Stimulated activated CD4-positive, alpha-beta T cell treated with anti-CD3 and anti-CD28 coated beads, Interleukin-4, amount 100 ng/mL, for 24 hours (primary cell): Measurements from ENCODE around the gene SVIL.
"Not testable (repeated sequence)": the region's sequence is repeated elsewhere in the genome, so short reads cannot be mapped to it uniquely, and the experiment has no call there.

ENCODE experiments used
- DNase-seq: peaks from one replicate; pipeline ENCODE4 v3.0.0-alpha.2; 2020

Gene SVIL

DNA sequence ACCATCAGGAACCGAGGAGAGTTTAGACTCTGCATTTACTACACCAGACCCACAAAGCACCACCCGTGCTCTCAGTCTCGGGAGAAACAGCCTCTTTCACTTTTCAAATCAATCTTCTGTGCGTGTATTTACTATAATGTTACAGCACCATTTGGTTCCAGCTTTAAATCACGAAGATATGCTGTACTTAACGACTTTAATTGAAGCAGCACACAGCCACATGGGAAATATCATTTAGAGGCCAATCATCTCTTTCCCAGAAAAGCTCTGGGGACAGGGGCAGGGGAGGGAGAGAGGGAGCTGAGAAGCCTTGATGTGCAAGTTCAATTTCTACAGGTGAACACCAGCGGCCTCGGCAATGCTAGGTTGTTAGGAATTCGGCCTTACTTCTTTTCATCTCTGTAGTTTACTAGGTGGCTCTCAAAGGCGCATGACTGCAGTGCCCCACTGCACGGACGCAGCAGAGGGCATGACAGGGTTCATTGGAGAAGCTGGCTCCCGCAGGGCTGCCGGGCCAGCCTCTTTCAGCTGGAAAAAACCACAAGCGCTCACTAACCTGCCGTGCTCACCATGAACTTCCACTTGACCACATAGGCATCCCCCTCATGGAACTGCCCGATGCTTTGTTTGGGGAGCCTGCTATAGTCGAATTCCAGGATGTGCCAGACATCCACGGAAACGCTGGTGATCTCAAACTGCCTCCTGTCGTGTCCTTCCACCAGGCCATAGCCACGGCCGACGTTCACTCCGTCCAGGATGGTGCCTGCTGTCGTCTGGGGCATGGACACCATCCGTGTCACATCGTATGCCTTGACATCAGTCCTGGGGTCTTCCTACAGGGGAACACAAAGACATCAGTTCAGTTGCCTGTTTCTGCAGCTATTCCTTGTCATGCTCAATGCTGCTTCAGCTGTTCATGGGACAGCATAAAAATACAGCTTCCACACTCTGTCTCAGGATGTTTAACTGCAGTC lies 154.5 kb downstream of the SVIL start:
- no peak for DNase-seq

DNA sequence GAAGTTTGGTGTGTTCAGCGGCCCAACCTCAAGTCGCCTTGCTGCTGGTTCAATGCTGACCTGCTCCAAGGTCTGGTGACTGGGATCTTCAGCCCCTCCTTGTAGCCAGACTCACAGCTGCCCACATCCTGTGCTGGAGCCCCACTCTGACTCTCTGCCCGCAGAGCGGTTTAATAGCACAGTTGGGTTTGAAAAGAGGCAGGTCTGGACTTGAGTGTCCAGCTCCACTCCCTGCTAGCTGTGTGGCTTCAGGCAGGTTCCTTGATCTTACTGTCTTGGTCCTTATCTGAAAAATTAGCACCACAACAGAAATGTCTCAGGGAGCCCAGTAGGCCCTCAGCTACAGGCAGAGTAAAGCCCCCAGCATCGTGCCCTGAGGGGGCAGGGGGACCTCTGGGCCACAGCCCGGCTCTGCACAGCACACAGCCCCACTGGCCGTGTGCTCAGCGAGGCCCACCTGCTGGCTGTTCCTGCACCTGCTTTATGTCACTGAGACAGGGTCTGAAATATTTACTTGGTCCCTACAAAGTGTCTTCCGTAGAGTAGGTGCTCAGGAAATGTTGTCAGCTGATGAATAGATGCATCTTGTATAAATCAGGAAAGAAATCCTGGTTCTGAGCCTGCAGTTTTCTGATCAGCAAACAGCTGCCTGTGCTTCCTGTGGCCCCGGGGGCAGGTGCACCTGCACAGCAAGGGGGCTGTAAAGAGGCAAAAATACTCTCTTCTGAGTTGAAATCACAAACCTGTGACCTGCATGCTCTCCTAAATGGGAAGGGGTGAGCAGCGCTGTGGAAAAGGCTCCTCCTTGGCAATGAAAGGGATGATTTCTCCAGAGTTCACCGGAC lies 155.5 kb downstream of the SVIL start:
- DNase-seq, result no peak

DNA sequence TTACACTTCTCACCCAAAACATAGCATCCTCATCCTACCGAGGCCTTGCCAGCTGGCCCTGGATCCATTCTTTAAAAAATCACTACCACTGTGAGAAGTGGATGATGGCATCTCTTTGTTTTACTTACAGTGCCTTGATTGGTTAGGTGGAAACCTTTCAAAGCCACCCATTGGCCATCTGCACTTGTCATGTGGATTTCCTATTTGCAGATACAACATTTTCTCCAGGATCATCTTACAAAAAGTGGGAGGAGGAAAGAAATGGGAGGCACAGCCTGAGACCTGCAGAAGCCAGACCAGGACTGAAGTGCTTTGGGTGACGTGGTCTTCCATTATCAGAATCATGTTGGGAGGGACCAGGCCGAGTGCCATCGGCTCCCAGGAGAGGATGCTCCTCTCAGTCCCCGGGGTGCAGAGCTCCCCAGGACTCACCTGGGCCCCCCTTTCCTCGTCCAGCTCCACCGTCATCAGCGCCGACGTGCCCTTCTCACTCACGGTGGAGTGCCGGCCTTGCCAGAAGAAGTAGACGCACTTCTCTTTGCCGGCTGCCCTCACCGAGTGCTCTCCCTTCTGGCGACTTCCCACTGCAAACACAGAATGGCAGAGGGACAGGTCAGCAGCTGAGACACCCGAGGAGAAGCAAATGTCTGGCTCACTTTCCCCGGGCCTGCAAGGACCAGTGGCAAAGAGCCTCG lies 161.2 kb downstream of the SVIL start:
- no peak for DNase-seq

DNA sequence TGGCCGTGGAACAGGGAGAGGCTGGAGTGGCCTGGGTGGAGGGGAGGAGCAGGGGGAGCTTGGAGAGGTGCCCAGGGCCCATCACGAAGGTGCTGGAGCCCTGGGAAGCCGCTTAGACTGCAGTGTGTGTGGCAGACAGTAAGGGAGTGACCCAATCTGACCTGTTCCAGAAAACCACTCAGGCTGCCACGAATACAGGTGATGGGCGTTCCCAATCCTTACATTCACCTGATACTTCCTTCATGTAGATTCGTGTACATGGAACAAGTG lies 161.7 kb downstream of the SVIL start:
- DNase-seq, result no peak

DNA sequence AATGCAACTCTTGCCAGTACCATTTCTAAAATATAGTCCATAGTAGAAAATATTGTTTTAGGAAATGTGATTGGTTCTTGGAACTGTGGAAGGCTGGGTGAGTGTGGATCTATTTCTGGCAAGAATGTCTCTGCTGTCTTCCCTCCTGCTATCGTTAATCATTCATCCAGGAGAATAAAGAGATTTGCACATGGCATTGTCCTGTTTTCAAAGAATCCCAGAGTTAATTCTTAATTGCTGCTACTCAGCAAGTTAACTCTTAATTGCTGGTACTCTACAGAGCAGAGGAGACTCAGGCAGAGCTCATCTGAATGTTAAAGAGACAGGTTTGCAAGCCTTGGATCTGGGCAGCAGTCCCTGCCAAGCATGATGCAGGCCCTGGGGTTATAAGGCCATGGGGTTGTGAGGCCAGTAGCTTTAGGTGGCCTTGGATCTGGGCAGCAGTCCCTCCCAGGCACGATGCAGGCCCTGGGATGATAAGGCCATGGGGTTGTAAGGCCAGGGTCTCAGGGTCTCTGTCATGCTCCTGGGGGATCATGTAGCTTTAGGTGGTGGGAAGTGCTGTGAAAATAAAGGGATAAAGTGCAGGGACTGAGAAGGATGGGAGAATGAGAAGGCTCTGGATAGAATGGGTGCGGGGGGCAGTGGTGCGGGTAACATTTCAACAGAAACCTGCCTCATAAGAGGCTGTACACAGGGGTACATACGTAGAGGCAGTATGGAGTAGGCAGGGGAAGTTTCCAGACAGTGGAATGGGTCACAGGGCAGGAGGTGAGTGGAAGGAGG lies 162.3 kb downstream of the SVIL start:
- no peak for DNase-seq

DNA sequence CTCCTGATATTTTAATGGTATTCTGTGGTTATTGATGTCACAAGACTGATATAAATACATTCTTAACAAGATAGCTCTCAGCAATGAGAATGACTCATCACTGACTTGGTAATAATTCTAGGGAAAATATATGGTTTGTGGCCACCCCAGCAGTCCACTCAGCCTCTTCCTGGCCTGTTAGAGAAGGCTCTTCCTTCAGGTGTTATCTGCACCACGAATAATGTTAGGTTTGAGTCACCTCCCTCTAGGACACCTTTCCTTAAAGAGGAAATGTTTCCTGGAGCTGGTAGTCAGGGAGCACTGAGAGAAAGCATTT lies 163.3 kb downstream of the SVIL start:
- no peak for DNase-seq

DNA sequence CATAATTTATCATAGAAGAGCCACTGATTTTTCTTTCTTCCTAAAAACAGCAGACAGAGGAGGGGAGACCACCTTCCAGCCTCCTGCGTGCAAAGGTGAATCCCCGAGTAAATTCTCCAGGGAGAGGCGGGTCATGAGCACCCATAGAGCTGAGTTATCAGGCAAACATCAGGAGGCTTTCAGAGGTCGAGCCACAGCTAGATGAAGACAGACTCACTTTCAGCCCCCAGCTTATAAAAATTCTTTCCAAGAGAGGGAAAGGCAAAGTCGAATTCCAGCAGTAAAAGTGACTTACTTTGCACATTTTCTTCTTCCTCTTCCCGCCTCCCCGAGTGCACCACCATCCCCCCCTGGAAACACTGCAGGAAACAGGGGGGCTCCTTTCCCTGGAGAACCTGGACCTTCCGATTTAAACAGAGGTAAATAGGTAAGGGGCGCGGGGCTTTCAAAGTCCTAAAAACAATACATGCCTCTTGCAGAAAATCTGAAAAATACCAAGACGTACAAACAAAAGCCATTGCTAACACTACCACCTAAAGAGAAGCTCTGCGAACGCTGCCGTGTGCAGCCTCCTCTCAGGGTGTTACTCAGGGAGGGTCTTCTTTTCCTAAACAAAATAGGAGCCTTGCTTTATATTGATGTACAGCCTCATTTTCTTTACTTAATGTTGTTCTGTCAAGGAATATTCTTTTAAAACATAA lies 163.8 kb downstream of the SVIL start:
- no peak for DNase-seq

DNA sequence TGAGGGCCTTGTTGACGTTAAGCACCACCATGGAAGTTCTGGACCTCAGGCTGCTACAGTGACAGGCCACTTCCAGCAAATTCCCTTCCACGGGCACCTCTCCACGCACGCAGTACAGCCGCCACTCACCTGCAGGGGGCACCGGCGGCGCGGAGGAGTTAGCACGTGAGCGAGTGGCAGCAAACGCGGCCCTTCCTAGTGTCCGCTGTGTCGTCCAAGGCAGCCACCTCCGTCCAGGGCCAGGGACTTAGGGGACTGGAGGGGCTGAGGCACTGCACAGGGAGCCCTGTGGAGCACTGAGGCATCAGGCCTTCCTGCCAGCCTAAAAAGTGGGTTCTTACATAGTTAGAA lies 164.4 kb downstream of the SVIL start:
- DNase-seq, result no peak

DNA sequence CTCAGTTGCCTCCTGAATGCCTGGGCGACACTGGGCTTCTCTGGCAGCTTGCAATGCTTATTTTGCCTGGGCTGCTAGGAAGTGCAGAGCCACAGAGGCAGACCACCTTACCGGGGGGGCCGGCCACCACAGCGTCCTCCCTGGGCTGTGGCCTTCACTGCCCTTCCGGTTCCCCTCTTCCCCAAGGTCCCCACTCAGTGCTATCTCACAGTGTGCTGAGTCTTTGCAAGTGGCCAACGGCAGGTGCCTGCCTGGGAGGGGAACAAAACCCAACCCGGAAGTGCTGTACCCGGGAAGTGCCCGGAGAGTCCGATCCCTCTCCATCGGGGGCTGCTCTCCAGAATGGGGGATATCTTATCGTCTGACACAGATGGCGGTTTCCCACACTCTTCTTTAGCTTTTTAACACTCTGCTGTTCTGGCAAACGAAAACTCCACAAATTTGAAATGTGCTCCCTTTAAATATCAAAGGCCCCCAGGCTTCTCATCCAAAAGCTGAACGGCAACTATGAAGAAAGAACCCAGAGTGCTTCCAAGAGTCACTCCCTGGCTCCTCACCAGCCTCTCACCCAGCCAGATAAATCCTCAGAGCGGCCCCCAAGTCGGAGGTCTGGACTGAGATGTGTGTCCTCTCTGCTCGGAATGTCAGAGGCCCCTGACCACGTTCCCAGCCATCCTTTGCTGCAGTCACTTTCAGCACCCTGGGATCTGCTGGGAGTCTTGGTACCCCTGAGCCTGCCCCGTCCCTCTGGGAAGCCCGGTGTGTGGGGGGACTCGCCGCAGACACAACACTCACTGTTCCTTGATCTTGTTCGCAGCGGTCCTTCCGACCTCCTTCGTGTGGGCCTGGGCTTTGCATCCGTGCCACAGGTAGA lies 165.1 kb downstream of the SVIL start:
- DNase-seq, result no peak

DNA sequence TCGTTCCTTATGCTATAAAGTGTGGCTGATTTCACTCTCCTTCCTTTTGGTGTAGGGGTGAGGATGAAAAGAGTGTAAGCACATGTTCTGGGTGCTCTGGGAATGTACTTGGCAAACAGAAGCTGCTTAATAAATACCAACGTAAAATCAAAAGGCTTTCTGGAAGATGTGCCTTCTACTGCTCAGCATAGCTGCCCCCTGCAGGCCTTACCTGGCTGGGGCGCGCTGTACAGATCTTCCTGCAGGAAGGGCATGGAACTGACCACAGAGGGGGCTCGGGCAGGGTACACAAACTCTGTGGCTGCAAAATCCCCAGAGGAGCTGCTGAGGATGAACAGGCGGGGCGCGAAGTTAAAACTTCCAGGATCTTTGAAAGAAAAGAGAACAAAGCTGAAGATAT lies 169.4 kb downstream of the SVIL start:
- no peak for DNase-seq

DNA sequence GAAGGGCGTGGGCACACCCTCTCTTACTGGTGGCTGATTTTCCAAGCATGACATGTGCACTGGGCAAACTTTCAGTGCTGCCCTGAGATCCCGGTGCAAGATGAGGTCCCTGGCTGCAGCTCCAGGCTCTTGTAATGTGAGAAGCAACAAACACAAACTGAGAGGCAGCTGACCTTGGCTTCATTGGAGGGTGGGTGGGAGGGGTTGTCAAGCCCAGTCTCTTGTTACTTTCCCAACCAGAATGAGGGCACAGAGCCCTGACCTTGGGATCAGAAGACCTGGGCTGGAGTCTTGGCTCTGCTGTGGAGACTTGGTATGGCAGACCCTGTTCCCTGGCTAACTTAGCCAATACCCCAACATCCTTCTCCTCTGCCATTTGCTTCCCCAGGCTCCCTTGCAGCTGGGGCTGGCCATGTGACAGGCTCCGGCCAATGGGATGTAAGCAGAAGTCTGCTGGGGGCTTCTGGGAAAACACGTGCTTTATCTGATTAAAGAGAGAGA lies 170.1 kb downstream of the SVIL start:
- not testable (repeated sequence) for DNase-seq

DNA sequence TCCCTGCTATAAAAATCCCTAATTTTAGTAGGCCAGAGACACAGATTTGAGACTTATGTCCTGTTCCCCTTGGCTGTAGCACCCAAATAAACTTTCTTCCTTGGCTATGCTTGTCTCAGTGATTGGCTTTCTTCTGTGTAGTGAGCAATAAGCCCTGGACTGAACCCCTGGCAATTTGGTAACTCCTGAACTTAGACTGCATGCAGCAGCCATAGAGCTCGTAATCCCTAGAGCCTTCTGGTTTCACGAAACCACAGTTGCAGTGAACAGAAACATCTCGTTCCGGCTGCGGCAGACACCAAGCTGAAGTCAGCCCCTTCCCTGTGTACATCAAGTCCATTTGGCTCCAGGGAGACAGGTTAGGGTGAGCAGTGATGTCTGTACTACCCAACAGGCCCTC lies 173.7 kb downstream of the SVIL start:
- no peak for DNase-seq

DNA sequence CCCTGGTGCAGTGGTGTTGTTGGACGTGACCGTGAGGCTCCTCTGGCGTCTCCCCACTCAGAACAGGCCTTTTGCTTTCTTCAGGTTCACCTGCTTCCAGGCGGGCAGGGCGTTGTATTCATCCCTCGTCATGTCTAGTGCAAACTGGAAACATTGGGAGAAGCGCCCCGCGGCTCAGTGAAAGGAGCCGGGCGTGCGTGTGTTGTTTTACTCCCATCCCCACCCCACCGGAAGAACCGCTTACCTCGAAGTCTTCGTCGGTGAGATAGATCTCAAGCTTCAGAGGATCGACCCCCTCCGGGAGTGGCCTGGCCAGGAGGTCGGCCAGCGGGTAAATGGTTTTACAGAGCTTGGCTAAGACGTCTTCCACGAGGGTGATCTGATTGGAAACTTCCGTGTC lies 176.6 kb downstream of the SVIL start:
- DNase-seq, result not testable (repeated sequence)

DNA sequence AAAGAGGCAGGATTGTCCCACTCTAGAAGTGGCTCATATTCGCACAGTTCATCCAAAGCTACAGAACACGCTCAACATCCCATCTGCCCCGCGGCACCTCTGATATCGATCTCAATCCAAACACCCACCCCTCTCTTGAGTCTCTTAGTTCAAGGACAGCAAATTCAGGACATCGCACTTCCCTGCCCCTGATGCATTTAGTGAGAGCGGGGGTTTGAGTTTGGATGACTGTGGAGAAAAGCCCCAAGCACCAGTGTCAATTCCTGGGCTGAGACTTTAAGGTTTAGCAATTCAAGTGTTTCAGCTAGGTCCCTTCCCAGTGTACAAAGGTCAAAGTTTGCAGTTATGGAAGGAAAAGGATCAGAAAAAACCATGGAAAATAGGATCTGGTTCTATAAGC lies 179.7 kb downstream of the SVIL start:
- no peak for DNase-seq

DNA sequence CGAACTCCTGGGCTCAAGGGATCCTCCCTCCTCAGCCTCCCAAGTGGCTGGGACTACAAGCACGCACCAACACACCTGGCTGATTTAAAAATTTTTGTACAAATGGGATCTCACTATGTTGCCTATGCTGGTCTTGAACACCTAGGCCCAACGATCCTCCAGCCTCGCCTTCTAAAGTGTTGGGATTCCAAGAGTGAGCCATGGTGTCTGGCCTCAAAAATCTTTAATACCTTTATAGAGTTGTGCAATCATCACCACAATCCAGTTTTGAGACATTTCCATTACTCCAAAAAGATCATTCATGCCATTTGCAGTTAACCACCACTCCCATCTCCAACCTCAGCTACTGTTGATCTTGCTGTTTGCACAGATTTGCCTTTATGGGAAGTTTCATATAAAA lies 180.5 kb downstream of the SVIL start:
- DNase-seq, result no peak

DNA sequence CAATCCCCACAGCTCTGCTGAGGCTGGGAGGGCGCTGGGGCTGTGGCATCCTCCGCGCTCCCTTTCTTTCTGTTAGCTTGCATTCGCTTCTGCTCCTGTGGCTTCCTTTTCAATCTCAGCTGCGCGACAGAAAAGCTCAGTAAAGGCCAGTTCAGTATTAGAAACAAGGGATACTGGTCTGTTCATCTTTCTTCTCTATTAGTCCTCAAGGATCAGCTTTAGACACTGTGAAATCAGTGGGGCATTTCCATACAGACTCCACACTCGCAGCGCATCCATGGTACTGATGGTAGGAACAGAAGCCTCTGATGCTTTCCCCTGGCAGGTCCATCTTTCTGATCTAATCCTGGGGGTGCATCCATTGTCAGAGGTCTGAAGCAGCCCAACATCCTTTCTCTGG lies 182.2 kb downstream of the SVIL start:
- no peak for DNase-seq

DNA sequence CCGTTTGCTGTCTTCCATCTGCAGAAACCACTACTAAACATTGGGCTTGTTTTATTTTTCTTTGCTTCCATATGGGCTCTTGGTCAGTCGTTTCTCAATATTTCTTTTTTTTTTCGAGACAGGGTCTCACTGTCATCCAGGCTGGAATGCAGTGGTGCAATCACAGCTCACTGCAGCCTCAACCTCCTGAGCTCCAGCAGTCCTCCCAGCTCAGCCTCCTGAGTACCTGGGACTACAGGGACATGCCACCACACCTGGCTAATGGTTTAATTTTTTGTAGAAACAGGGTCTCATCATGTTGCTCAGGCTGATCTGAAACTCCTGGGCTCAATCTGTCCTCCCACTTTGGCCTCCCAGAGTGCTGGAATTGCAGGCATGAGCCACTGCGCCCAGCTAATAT lies 182.8 kb downstream of the SVIL start:
- no peak for DNase-seq

DNA sequence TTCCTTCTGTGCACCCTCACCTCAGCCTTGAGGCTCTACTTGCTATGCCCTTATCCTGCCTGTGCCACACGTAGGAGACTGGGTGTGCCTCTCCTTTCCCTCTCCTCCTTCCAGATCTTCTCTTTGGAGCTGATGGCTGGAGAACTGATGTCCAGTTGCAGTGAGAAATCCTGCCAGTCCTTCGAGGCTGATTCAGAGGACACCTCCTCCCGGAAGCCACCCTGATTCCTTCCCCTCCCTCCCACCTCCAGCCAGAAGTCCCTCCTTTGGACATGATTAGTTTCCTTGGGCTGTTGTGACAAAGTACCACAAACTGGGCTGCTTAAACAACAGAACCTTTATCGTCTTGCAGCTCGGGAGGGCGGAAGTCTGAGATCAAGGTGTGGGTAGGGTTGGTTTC lies 184.4 kb downstream of the SVIL start:
- DNase-seq, result no peak

DNA sequence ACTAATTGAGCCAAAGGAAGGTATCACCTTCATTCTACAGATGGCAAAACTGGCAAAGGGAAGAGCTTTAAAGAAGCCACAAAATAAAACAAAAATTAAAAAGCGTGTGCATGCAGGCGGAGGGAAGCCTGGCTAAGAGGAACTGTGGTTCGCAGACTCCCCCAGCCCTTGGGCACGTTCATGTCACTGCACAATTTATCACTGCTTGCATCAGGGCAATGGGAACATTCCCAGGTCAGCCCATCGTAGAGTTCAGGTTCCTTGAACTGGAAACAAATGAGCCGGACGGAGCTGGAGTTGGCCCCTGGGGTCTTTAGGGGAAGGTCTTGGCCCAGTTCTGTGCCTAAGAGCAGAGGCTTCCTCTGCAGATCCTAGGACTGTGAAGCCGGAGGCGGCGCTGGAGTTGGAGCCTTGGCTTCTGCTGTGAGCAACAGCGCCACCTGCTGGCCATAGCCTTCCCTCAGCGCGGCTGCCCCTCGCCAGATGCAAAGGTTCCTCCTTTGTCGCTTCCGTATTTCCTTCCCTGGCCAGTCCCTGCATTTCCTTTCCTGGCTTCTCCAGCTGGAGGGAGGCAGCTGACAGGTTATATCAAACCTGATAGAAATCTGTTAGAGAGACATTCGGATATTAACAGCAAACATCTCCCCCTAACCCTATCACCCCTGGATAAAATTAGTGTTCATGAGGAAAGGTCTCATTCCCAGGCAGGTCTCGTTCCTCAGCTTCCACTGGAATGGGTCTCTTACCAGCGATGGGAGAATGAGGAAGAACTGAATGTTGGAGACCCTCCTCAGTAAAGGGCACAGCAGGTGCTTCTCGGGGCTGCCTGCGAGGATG lies 185.8 kb downstream of the SVIL start:
- DNase-seq, result peak; percentile 75

DNA sequence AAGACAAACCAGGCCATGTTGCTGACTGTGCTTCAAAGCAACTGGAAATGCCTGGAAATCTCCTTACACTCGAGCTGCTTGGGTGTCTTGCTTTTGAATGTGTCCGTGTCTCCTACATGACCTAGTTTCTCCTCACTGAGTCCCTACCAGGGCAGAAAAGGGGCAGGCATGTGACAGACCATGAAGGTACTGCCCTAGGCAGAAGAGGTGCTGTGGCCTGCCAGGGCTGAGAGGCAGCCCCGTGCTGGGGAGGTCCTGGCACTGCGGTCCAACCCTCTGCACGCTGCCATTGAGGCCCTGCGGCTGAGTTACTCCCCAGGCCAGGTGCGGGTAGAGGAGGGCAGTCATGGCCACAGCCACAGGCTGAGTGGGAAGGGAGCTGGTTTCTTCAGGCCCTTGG lies 186.6 kb downstream of the SVIL start:
- DNase-seq, result no peak
